DND-41 (cell line): ENCODE results near the gene TBX18.

Experiments
- ATAC-seq: fragments of 200-7000 bp; cut with Tn5 transposase; 3 replicates; pipeline ENCODE4 v1.9.1; 2021; ENCODE audit warnings: low read depth; ENCODE audit not compliant: insufficient read depth
- DNase-seq: peaks from one replicate; pipeline ENCODE4 v3.0.0-alpha.2; 2020
- H2AFZ ChIP-seq: 2 replicates; pipeline ENCODE4 v1.6.0; 2012; ENCODE audit warnings: low read depth, low read length
- H3K27ac ChIP-seq: 2 replicates; pipeline ENCODE4 v1.5.1; 2012; ENCODE audit warnings: low read length, inconsistent platforms
- H3K27me3 ChIP-seq: fragments of 200-600 bp; sonication (generic); 2 replicates; pipeline ENCODE4 v1.6.0; 2012; ENCODE audit warnings: low read length, mild to moderate bottlenecking, inconsistent platforms; ENCODE audit not compliant: insufficient read depth, poor library complexity
- H3K36me3 ChIP-seq: 2 replicates; pipeline ENCODE4 v1.5.1; 2012; ENCODE audit warnings: low read length, inconsistent platforms; ENCODE audit not compliant: insufficient read depth
- H3K4me1 ChIP-seq: 2 replicates; pipeline ENCODE4 v1.5.1; 2012; ENCODE audit warnings: mild to moderate bottlenecking, low read length; ENCODE audit not compliant: insufficient read depth
- H3K4me2 ChIP-seq: 2 replicates; pipeline ENCODE4 v1.6.0; 2012; ENCODE audit warnings: mild to moderate bottlenecking, moderate library complexity, low read length, inconsistent platforms; ENCODE audit not compliant: insufficient read depth
- H3K4me3 ChIP-seq, 2 experiments: fragments of 200-600 bp in 1 of 2; shearing (Covaris generic) in 1 of 2; 2 replicates each; pipeline ENCODE4 v1.5.1; 2012 to 2016; ENCODE audit warnings: inconsistent platforms in 2 of 2, low read length in 2 of 2, mild to moderate bottlenecking in 2 of 2, low read depth in 1 of 2, moderate library complexity in 1 of 2
- H3K79me2 ChIP-seq: 2 replicates; pipeline ENCODE4 v1.6.0; 2012; ENCODE audit warnings: low read length, inconsistent platforms; ENCODE audit not compliant: insufficient read depth
- H3K9ac ChIP-seq: 2 replicates; pipeline ENCODE4 v1.6.0; 2012; ENCODE audit warnings: low read depth, mild to moderate bottlenecking, inconsistent platforms, low read length, moderate library complexity
- H3K9me3 ChIP-seq: 2 replicates; pipeline ENCODE4 v1.5.1; 2012; ENCODE audit warnings: low read length, moderate library complexity, mild to moderate bottlenecking, inconsistent platforms; ENCODE audit not compliant: insufficient read depth, severe bottlenecking
- H4K20me1 ChIP-seq: 2 replicates; pipeline ENCODE4 v1.6.0; 2012; ENCODE audit warnings: low read length; ENCODE audit not compliant: insufficient read depth
- EZH2 ChIP-seq: IDR thresholded peaks from 3 replicates; pipeline ENCODE4 v1.6.1; 2012; ENCODE audit warnings: borderline replicate concordance, low read depth, mild to moderate bottlenecking, moderate library complexity, low read length, inconsistent platforms; ENCODE audit not compliant: severe bottlenecking
- TF ChIP-seq, protein P1 (sequence below): IDR thresholded peaks from 2 replicates; pipeline ENCODE4 v1.5.1; 2012; ENCODE audit warnings: borderline replicate concordance, low read length, moderate library complexity, mild to moderate bottlenecking; ENCODE audit not compliant: poor library complexity, severe bottlenecking; ENCODE audit errors: extremely low read depth

TBX18 gene

GRCh38 chr6:84748376-84748775, 16.0 kb downstream of the TBX18 start:
- H3K4me1 ChIP-seq: no peaks in the 10 kb centered on the region

GRCh38 chr6:84743616-84744015, 20.8 kb downstream of the TBX18 start:
- DNase-seq (no peak), ATAC-seq (no peak)
- TF ChIP-seq EZH2: no peak
- TF ChIP-seq, protein P1, sequence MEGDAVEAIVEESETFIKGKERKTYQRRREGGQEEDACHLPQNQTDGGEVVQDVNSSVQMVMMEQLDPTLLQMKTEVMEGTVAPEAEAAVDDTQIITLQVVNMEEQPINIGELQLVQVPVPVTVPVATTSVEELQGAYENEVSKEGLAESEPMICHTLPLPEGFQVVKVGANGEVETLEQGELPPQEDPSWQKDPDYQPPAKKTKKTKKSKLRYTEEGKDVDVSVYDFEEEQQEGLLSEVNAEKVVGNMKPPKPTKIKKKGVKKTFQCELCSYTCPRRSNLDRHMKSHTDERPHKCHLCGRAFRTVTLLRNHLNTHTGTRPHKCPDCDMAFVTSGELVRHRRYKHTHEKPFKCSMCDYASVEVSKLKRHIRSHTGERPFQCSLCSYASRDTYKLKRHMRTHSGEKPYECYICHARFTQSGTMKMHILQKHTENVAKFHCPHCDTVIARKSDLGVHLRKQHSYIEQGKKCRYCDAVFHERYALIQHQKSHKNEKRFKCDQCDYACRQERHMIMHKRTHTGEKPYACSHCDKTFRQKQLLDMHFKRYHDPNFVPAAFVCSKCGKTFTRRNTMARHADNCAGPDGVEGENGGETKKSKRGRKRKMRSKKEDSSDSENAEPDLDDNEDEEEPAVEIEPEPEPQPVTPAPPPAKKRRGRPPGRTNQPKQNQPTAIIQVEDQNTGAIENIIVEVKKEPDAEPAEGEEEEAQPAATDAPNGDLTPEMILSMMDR: no peak
- no peaks in the 10 kb centered on the region for H4K20me1 ChIP-seq
- H3K79me2 ChIP-seq: no peaks in the 10 kb centered on the region
- no peak overlapping the region for H3K27ac ChIP-seq
- H3K4me1 ChIP-seq: no peaks in the 10 kb centered on the region
- H3K9me3 ChIP-seq: no peaks in the 10 kb centered on the region
- H3K36me3 ChIP-seq: no peaks in the 10 kb centered on the region
- no peak overlapping the region for H3K4me2 ChIP-seq
- H3K27me3 ChIP-seq: no peaks in the 10 kb centered on the region
- H3K9ac ChIP-seq: no peak overlapping the region
- no peak overlapping the region for H3K4me3 ChIP-seq
- H2AFZ ChIP-seq: no peak overlapping the region

More at GRCh38 chr6:84748376-84748775, 16.0 kb downstream of the TBX18 start:
- Histone ChIP-seq H4K20me1 (no peaks in the 10 kb centered on the region), H3K79me2 (no peaks in the 10 kb centered on the region), H2AFZ (no peak overlapping the region), H3K9me3 (no peaks in the 10 kb centered on the region), H3K4me3 (no peak overlapping the region), H3K4me2 (no peak overlapping the region), H3K36me3 (no peaks in the 10 kb centered on the region), H3K27me3 (no peaks in the 10 kb centered on the region), H3K9ac (no peak overlapping the region), H3K27ac (no peak overlapping the region)
- DNase-seq (no peak), ATAC-seq (no peak)
- TF ChIP-seq EZH2: no peak
- TF ChIP-seq, protein P1: no peak

- no peaks in the 10 kb centered on the region for H3K36me3 ChIP-seq
- H3K4me2 ChIP-seq: no peak overlapping the region
- no peak for ATAC-seq
- no peak overlapping the region for H3K9ac ChIP-seq
- H3K4me1 ChIP-seq: no peaks in the 10 kb centered on the region
- H3K79me2 ChIP-seq: no peaks in the 10 kb centered on the region
- no peaks in the 10 kb centered on the region for H3K27me3 ChIP-seq
- no peaks in the 10 kb centered on the region for H4K20me1 ChIP-seq
- DNase-seq: no peak
- H3K27ac ChIP-seq: no peak overlapping the region
- no peak overlapping the region for H3K4me3 ChIP-seq
- H3K9me3 ChIP-seq: no peaks in the 10 kb centered on the region
- TF ChIP-seq, protein P1: no peak
- no peak for TF ChIP-seq EZH2
- H2AFZ ChIP-seq: no peak overlapping the region
These were observed 24.0 kb downstream of the TBX18 start for GRCh38 chr6:84740385-84740784.

DNA sequence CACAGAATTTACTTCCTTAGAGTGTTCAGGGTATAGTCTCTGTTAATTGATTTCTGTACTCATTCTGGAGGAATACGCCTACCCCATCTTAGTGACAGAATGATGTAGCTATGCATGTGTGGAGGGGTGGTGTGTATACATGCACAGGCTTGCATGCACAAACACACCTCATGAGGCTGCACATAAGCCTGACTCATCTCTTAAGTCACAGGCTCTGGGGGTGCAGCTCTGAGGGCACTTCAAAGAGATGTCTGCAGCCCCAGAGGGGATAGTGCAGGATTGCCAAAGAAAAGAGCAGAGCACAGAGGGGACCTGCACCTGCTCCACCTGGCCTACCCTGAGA, 24.6 kb downstream of the TBX18 start:
- no peaks in the 10 kb centered on the region for H4K20me1 ChIP-seq
- no peak overlapping the region for H3K4me2 ChIP-seq
- no peaks in the 10 kb centered on the region for H3K9me3 ChIP-seq
- H3K4me1 ChIP-seq: no peaks in the 10 kb centered on the region
- no peaks in the 10 kb centered on the region for H3K79me2 ChIP-seq
- no peak overlapping the region for H3K27ac ChIP-seq
- H3K36me3 ChIP-seq: no peaks in the 10 kb centered on the region
- ATAC-seq: no peak
- H3K4me3 ChIP-seq: no peak overlapping the region
- TF ChIP-seq EZH2: no peak
- TF ChIP-seq, protein P1: no peak
- no peak overlapping the region for H2AFZ ChIP-seq
- no peak overlapping the region for H3K9ac ChIP-seq
- DNase-seq: no peak
- no peaks in the 10 kb centered on the region for H3K27me3 ChIP-seq
